ENCODE results near the gene GLYR1. TPM values are rescaled to one million over a fixed set of nuclear protein-coding genes. Genes with fewer than 3 reads are reported as not detected.

Gene GLYR1
- total and polyA plus RNA-seq, 4 donors, result 36.2 to 88.1 (median 70.2) TPM

DNA sequence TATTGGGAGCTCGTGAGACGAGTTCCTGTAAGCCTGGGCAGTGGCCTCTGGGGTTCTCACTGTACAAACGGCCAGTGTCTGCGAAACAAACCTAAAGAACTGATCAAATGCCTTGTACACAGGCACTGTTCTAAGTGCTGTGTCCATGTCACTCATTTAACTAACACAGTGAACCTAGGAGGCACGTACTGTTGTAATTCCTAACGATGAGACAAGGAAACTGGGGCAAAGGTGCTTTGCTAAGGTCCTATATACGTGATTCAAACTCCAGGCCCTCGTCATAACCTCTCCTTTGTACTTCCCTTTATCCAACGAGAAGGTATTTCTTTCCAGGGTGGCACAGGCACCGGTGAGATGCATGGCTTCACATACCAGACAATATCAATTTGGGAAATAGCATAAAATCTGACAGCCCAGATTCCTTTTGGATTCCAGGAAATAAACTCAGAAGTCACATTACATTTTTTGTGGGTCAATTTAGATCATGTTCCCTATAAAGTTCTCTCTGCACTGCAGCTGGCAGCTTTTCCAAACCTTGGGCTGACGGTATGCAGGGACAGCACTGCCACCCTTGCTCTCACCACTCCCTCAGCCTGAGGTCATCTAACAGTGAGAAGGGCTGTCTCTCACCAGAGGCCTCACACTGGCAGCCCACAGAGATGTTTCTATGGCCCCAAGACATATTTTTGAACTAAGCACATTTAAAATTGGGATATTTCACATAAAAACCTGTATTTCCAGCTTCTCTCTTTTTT, 18.3 kb downstream of the GLYR1 start:
- no peak for ATAC-seq (ENCODE audit: insufficient read depth, low FRiP score)
- 95 to 96% methylated on average over 11 of the region's 11 CpGs for WGBS, 2 donors
- no peak overlapping the region for H3K9ac ChIP-seq (ENCODE audit: insufficient read depth in 1 of 2, low read length in 2 of 2)

DNA sequence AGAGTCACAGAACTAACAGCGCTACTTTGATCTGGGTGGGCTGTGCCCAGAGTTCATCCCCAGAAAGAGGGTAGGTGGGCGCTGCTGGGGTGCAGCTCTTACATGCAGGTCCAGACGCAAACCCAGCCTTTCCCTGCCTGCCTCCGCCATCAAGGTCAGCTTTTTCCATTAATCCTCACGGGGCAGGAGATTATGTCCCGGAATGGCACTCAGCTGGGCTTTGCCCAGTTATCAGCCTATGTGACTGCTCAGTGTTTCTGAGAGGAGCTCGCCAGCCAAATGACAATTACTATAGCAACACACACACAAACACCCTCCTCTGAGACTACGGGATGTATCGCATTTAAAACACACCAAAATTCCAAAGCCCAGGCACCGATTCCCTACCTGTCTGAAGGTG, 20.1 kb downstream of the GLYR1 start:
- WGBS, 2 donors, result 93 to 95% methylated on average over 10 of the region's 10 CpGs
- DNase-seq (no peak), ATAC-seq (ENCODE audit: insufficient read depth, low FRiP score) (no peak)
- H3K27me3 ChIP-seq (ENCODE audit: control insufficient read depth in 3 of 3, insufficient read depth in 3 of 3, low read length in 2 of 3), result no peaks in the 10 kb centered on the region
- H3K36me3 ChIP-seq (ENCODE audit: control insufficient read depth in 4 of 4, insufficient read depth in 4 of 4, low read length in 4 of 4), result peaks cover 21 to 63% (median 52%) of the 10 kb centered on the region in 4 donors
- TF ChIP-seq, protein P1, sequence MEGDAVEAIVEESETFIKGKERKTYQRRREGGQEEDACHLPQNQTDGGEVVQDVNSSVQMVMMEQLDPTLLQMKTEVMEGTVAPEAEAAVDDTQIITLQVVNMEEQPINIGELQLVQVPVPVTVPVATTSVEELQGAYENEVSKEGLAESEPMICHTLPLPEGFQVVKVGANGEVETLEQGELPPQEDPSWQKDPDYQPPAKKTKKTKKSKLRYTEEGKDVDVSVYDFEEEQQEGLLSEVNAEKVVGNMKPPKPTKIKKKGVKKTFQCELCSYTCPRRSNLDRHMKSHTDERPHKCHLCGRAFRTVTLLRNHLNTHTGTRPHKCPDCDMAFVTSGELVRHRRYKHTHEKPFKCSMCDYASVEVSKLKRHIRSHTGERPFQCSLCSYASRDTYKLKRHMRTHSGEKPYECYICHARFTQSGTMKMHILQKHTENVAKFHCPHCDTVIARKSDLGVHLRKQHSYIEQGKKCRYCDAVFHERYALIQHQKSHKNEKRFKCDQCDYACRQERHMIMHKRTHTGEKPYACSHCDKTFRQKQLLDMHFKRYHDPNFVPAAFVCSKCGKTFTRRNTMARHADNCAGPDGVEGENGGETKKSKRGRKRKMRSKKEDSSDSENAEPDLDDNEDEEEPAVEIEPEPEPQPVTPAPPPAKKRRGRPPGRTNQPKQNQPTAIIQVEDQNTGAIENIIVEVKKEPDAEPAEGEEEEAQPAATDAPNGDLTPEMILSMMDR (IDR thresholded peaks at IDR 0.05; ENCODE audit: control extremely low read depth, extremely low read depth), result no peak
- H3K4me3 ChIP-seq, result no peak overlapping the region
- no peak overlapping the region for H3K9ac ChIP-seq (ENCODE audit: insufficient read depth in 1 of 2, low read length in 2 of 2)
- peaks cover 0 to 6% (median 0%) of the 10 kb centered on the region in 5 donors for H3K4me1 ChIP-seq (ENCODE audit: control insufficient read depth in 5 of 5, insufficient read depth in 5 of 5, low read length in 5 of 5)
- peak overlapping the region in 1 of 2 donors; percentile 79 for H3K27ac ChIP-seq (ENCODE audit: low read depth in 1 of 2, low read length in 1 of 2)
- no peaks in the 10 kb centered on the region for H3K9me3 ChIP-seq (ENCODE audit: control insufficient read depth in 4 of 4, insufficient read depth in 3 of 4, low read length in 3 of 4)

More for the DNA sequence above, 18.3 kb downstream of the GLYR1 start:
- Histone ChIP-seq H3K4me3 (no peak overlapping the region), H3K4me1 (ENCODE audit: control insufficient read depth in 5 of 5, insufficient read depth in 5 of 5, low read length in 5 of 5) (peaks cover 0 to 6% (median 0%) of the 10 kb centered on the region in 5 donors), H3K27ac (ENCODE audit: low read depth in 1 of 2, low read length in 1 of 2) (peak overlapping the region in 1 of 2 donors; percentile 82), H3K9me3 (ENCODE audit: control insufficient read depth in 4 of 4, insufficient read depth in 3 of 4, low read length in 3 of 4) (no peaks in the 10 kb centered on the region), H3K36me3 (ENCODE audit: control insufficient read depth in 4 of 4, insufficient read depth in 4 of 4, low read length in 4 of 4) (peaks cover 15 to 61% (median 48%) of the 10 kb centered on the region in 4 donors), H3K27me3 (ENCODE audit: control insufficient read depth in 3 of 3, insufficient read depth in 3 of 3, low read length in 2 of 3) (no peaks in the 10 kb centered on the region)
- TF ChIP-seq, protein P1 (IDR thresholded peaks at IDR 0.05; ENCODE audit: control extremely low read depth, extremely low read depth), result no peak
- DNase-seq, result no peak

DNA sequence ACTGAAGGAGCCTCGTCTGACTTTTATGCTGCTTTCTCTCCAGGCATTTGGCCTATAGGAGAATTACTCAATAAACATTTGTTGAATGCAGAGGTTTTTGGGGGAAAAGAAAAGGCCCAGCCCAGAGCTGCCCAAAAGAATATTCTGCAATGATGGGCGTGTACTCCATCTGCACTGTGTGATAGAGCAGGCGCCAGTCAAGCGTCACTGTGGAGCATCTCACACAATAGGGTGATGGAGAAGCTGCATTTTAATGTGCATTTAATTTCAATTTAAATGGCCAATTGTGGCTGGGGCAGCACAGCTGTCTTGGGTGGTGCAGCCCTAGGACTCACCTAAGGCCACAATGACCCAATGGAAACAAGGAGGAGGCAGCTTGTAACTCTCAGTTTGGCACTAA, 20.6 kb downstream of the GLYR1 start:
- Histone ChIP-seq H3K4me3 (no peak overlapping the region), H3K9ac (ENCODE audit: insufficient read depth in 1 of 2, low read length in 2 of 2) (no peak overlapping the region), H3K27me3 (ENCODE audit: control insufficient read depth in 3 of 3, insufficient read depth in 3 of 3, low read length in 2 of 3) (no peaks in the 10 kb centered on the region), H3K9me3 (ENCODE audit: control insufficient read depth in 4 of 4, insufficient read depth in 3 of 4, low read length in 3 of 4) (no peaks in the 10 kb centered on the region), H3K27ac (ENCODE audit: low read depth in 1 of 2, low read length in 1 of 2) (peak overlapping the region in 1 of 2 donors; percentile 79), H3K36me3 (ENCODE audit: control insufficient read depth in 4 of 4, insufficient read depth in 4 of 4, low read length in 4 of 4) (peaks cover 23 to 63% (median 53%) of the 10 kb centered on the region in 4 donors), H3K4me1 (ENCODE audit: control insufficient read depth in 5 of 5, insufficient read depth in 5 of 5, low read length in 5 of 5) (peaks cover 0 to 6% (median 0%) of the 10 kb centered on the region in 5 donors)
- ATAC-seq (ENCODE audit: insufficient read depth, low FRiP score), result no peak
- WGBS, 2 donors, result 96% methylated on average over 4 of the region's 4 CpGs
- TF ChIP-seq, protein P1 (IDR thresholded peaks at IDR 0.05; ENCODE audit: control extremely low read depth, extremely low read depth), result no peak
- DNase-seq, result no peak

Measured in lung (tissue), 12 donors.